SK-N-SH treated with all-trans-retinoic acid at 6 μM for 48 hours (cell line): ENCODE measurements around the gene OPN4.

Source experiments
- ARNTL ChIP-seq: fragments of 450-650 bp; formaldehyde crosslinking; IDR thresholded peaks from 2 replicates; pipeline ENCODE4 v1.5.0; 2020; ENCODE audit warnings: low read depth, mild to moderate bottlenecking, moderate library complexity, borderline replicate concordance
- BACH2 ChIP-seq: fragments of 250-450 bp; sonication (Bioruptor Pico); IDR thresholded peaks from 2 replicates; pipeline ENCODE4 v1.9.0; 2021; ENCODE audit warnings: mild to moderate bottlenecking, borderline replicate concordance
- ESRRG ChIP-seq: fragments of 250-450 bp; sonication (Bioruptor Pico); IDR thresholded peaks from 2 replicates; pipeline ENCODE4 v1.6.1; 2021; ENCODE audit warnings: mild to moderate bottlenecking
- GLIS3 ChIP-seq: fragments of 250-450 bp; sonication (Bioruptor Pico); IDR thresholded peaks from 2 replicates; pipeline ENCODE4 v1.5.0; 2020; ENCODE audit warnings: mild to moderate bottlenecking, moderate library complexity
- OSR1 ChIP-seq: fragments of 250-450 bp; sonication (Bioruptor Pico); IDR thresholded peaks from 2 replicates; pipeline ENCODE4 v1.8.0; 2022; ENCODE audit warnings: moderate library complexity, mild to moderate bottlenecking, inconsistent platforms
- PATZ1 ChIP-seq: fragments of 250-450 bp; sonication (Bioruptor Pico); IDR thresholded peaks from 2 replicates; pipeline ENCODE4 v1.8.0; 2020; ENCODE audit warnings: mild to moderate bottlenecking, moderate library complexity, borderline replicate concordance
- PPARA ChIP-seq: fragments of 250-450 bp; sonication (Bioruptor Pico); IDR thresholded peaks from 2 replicates; pipeline ENCODE4 v1.5.0; 2020; ENCODE audit warnings: mild to moderate bottlenecking, borderline replicate concordance
- RARB ChIP-seq: fragments of 250-450 bp; sonication (Bioruptor Pico); IDR thresholded peaks from 2 replicates; pipeline ENCODE4 v1.8.0; 2021; ENCODE audit warnings: mild to moderate bottlenecking, moderate library complexity
- SNAI2 ChIP-seq: fragments of 250-450 bp; sonication (Bioruptor Pico); IDR thresholded peaks from 2 replicates; pipeline ENCODE4 v1.5.0; 2020; ENCODE audit warnings: mild to moderate bottlenecking, moderate library complexity
- TCF4 ChIP-seq: fragments of 250-450 bp; sonication (Bioruptor Pico); IDR thresholded peaks from 2 replicates; pipeline ENCODE4 v1.8.0; 2021; ENCODE audit warnings: mild to moderate bottlenecking, moderate library complexity, borderline replicate concordance
- ZC3H10 ChIP-seq: fragments of 250-450 bp; sonication (Bioruptor Pico); IDR thresholded peaks from 2 replicates; pipeline ENCODE4 v1.5.1; 2021; ENCODE audit warnings: mild to moderate bottlenecking, moderate library complexity
- ZFP3 ChIP-seq: fragments of 250-450 bp; sonication (Bioruptor Pico); IDR thresholded peaks from 2 replicates; pipeline ENCODE4 v1.5.0; 2020; ENCODE audit warnings: mild to moderate bottlenecking, moderate library complexity
- ZFP30 ChIP-seq: fragments of 450-650 bp; formaldehyde crosslinking; IDR thresholded peaks from 2 replicates; pipeline ENCODE4 v1.5.0; 2022; ENCODE audit warnings: mild to moderate bottlenecking, moderate library complexity
- ZNF70 ChIP-seq: fragments of 450-650 bp; formaldehyde crosslinking; IDR thresholded peaks from 2 replicates; pipeline ENCODE4 v1.5.0; 2020; ENCODE audit warnings: mild to moderate bottlenecking, moderate library complexity

DNA sequence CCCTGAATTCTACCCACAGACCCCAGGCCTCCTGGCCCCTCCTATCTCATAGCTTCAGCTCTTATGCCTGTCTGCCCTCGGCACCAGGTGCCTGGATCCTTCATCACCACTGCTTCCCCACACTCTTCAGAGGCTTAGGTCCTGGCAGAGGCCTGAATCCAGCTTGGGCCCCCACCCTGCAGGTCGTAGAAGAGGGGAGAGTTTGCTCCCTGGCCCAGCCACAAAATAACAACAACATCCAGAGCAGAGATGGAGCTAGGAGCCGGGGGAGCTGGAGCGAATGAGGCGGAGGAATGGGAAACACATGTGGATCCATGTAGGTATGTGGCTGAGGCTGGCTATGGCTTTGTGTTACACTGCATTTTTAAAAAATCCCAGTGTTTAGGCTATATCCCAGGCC, 7.8 kb upstream of the OPN4 start:
- TF ChIP-seq GLIS3 (CRISPR knock-in tag) (no peak), OSR1 (CRISPR knock-in tag) (no peak), PPARA (CRISPR knock-in tag) (no peak), BACH2 (CRISPR knock-in tag) (no peak), TCF4 (no peak), ARNTL (CRISPR knock-in tag) (no peak), ESRRG (CRISPR knock-in tag) (no peak), ZC3H10 (CRISPR knock-in tag) (no peak), SNAI2 (CRISPR knock-in tag) (no peak), ZFP30 (CRISPR knock-in tag) (no peak), PATZ1 (CRISPR knock-in tag) (no peak), ZFP3 (CRISPR knock-in tag) (no peak), ZNF70 (CRISPR knock-in tag) (no peak), RARB (CRISPR knock-in tag) (no peak)
